ENCODE results near the gene SORCS1.
A peak's percentile ranks its signal among the peaks of the same experiment; 100 is the strongest.

The SORCS1 gene

DNA sequence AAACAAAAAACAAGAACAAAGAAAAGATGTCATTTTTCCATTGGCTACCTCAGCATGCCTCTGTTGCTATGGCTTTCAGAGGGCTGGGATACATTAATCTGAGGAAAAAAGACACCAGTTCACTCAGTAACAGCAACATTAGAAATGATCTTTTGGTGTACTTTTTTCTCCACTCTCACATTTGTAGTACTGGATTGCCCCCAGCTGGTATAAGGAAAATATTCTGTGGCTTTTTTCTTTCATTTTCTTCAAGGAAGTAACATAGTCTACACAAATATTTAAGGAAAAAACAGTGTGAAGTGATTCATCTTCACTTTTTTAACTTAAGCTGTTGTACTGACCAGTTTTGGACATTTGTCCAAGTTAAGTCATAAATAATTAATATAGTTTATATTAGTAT lies 482.3 kb downstream of the SORCS1 start:
- TF ChIP-seq, protein P1, sequence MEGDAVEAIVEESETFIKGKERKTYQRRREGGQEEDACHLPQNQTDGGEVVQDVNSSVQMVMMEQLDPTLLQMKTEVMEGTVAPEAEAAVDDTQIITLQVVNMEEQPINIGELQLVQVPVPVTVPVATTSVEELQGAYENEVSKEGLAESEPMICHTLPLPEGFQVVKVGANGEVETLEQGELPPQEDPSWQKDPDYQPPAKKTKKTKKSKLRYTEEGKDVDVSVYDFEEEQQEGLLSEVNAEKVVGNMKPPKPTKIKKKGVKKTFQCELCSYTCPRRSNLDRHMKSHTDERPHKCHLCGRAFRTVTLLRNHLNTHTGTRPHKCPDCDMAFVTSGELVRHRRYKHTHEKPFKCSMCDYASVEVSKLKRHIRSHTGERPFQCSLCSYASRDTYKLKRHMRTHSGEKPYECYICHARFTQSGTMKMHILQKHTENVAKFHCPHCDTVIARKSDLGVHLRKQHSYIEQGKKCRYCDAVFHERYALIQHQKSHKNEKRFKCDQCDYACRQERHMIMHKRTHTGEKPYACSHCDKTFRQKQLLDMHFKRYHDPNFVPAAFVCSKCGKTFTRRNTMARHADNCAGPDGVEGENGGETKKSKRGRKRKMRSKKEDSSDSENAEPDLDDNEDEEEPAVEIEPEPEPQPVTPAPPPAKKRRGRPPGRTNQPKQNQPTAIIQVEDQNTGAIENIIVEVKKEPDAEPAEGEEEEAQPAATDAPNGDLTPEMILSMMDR (IDR thresholded peaks at IDR 0.05; ENCODE audit: low read length) = peak; percentile 16; the same call in 1 of the 2 replicates
- no peak for TF ChIP-seq EZH2 (IDR thresholded peaks at IDR 0.05; ENCODE audit: borderline replicate concordance, low read length)
- Histone ChIP-seq H3K4me3 (ENCODE audit: low read depth, low read length, poor library complexity, severe bottlenecking) (no peak overlapping the region), H3K27ac (ENCODE audit: low read depth, low read length, poor library complexity, severe bottlenecking) (no peak overlapping the region), H2AFZ (ENCODE audit: low read length) (no peak overlapping the region), H3K36me3 (ENCODE audit: insufficient read depth, low read length) (no peaks in the 10 kb centered on the region), H3K27me3 (ENCODE audit: insufficient read depth, low read length) (no peaks in the 10 kb centered on the region), H3K79me2 (ENCODE audit: insufficient read depth, low read length) (no peaks in the 10 kb centered on the region), H3K9me3 (ENCODE audit: low read length) (no peaks in the 10 kb centered on the region), H3K9ac (ENCODE audit: low read length) (no peak overlapping the region), H3F3A (ENCODE audit: insufficient read depth, low read length) (no peaks in the 10 kb centered on the region), H3K4me2 (ENCODE audit: low read length) (no peak overlapping the region), H3K4me1 (ENCODE audit: insufficient read depth, low read length, severe bottlenecking) (no peaks in the 10 kb centered on the region), H4K20me1 (ENCODE audit: insufficient read depth, low read length) (no peaks in the 10 kb centered on the region), H3K9me2 (ENCODE audit: low read depth, low read length) (no peaks in the 10 kb centered on the region)

- no peak overlapping the region for H3K4me2 ChIP-seq (ENCODE audit: low read length)
- no peaks in the 10 kb centered on the region for H3K9me3 ChIP-seq (ENCODE audit: low read length)
- H3K9ac ChIP-seq (ENCODE audit: low read length) = no peak overlapping the region
- H3K27me3 ChIP-seq (ENCODE audit: insufficient read depth, low read length) = no peaks in the 10 kb centered on the region
- H2AFZ ChIP-seq (ENCODE audit: low read length) = no peak overlapping the region
- H4K20me1 ChIP-seq (ENCODE audit: insufficient read depth, low read length) = no peaks in the 10 kb centered on the region
- no peaks in the 10 kb centered on the region for H3K36me3 ChIP-seq (ENCODE audit: insufficient read depth, low read length)
- no peaks in the 10 kb centered on the region for H3F3A ChIP-seq (ENCODE audit: insufficient read depth, low read length)
- no peak overlapping the region for H3K27ac ChIP-seq (ENCODE audit: low read depth, low read length, poor library complexity, severe bottlenecking)
- no peaks in the 10 kb centered on the region for H3K9me2 ChIP-seq (ENCODE audit: low read depth, low read length)
- no peak overlapping the region for H3K4me3 ChIP-seq (ENCODE audit: low read depth, low read length, poor library complexity, severe bottlenecking)
- H3K79me2 ChIP-seq (ENCODE audit: insufficient read depth, low read length) = no peaks in the 10 kb centered on the region
- no peaks in the 10 kb centered on the region for H3K4me1 ChIP-seq (ENCODE audit: insufficient read depth, low read length, severe bottlenecking)
- no peak for TF ChIP-seq EZH2 (IDR thresholded peaks at IDR 0.05; ENCODE audit: borderline replicate concordance, low read length)
Measured at GRCh38 chr10:106680061-106680460, 484.4 kb downstream of the SORCS1 start.

DNA sequence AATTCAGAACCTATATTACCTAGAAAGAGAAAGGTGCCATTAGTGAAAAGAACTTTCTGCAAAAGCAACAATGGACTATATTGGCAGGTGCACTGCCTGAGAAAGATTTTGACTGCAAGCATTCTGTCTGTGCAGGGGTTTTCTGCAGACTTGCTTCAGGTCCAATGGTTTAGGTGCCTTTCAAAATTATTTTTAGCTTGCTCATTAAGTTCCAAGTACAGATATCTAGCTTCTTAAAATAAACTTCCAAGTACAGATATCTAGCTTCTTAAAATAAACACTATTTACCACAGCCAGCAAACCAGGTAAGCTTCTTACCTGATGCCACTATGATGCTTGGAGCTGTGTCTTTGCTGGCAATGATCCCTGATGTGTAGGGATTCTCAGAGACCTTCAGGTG lies 485.2 kb downstream of the SORCS1 start:
- no peaks in the 10 kb centered on the region for H3F3A ChIP-seq (ENCODE audit: insufficient read depth, low read length)
- no peak for TF ChIP-seq EZH2 (IDR thresholded peaks at IDR 0.05; ENCODE audit: borderline replicate concordance, low read length)
- TF ChIP-seq, protein P1 (IDR thresholded peaks at IDR 0.05; ENCODE audit: low read length) = no peak
- no peaks in the 10 kb centered on the region for H3K36me3 ChIP-seq (ENCODE audit: insufficient read depth, low read length)

GRCh38 chr10:106672517-106673175 lies 491.9 kb downstream of the SORCS1 start:
- Histone ChIP-seq H3K27ac (ENCODE audit: low read depth, low read length, poor library complexity, severe bottlenecking) (no peak overlapping the region), H3K36me3 (ENCODE audit: insufficient read depth, low read length) (no peaks in the 10 kb centered on the region), H3K4me3 (ENCODE audit: low read depth, low read length, poor library complexity, severe bottlenecking) (no peak overlapping the region), H2AFZ (ENCODE audit: low read length) (no peak overlapping the region), H3K27me3 (ENCODE audit: insufficient read depth, low read length) (no peaks in the 10 kb centered on the region), H3K9me3 (ENCODE audit: low read length) (no peaks in the 10 kb centered on the region), H3K9me2 (ENCODE audit: low read depth, low read length) (no peaks in the 10 kb centered on the region), H3K4me1 (ENCODE audit: insufficient read depth, low read length, severe bottlenecking) (no peaks in the 10 kb centered on the region), H3K79me2 (ENCODE audit: insufficient read depth, low read length) (no peaks in the 10 kb centered on the region), H4K20me1 (ENCODE audit: insufficient read depth, low read length) (no peaks in the 10 kb centered on the region), H3K9ac (ENCODE audit: low read length) (no peak overlapping the region), H3K4me2 (ENCODE audit: low read length) (no peak overlapping the region), H3F3A (ENCODE audit: insufficient read depth, low read length) (no peaks in the 10 kb centered on the region)
- TF ChIP-seq, protein P1 (IDR thresholded peaks at IDR 0.05; ENCODE audit: low read length) = no peak
- TF ChIP-seq EZH2 (IDR thresholded peaks at IDR 0.05; ENCODE audit: borderline replicate concordance, low read length) = no peak

More for the DNA sequence above, 485.2 kb downstream of the SORCS1 start:
- Histone ChIP-seq H3K4me1 (ENCODE audit: insufficient read depth, low read length, severe bottlenecking) (no peaks in the 10 kb centered on the region), H3K27me3 (ENCODE audit: insufficient read depth, low read length) (no peaks in the 10 kb centered on the region), H3K4me3 (ENCODE audit: low read depth, low read length, poor library complexity, severe bottlenecking) (no peak overlapping the region), H4K20me1 (ENCODE audit: insufficient read depth, low read length) (no peaks in the 10 kb centered on the region), H3K4me2 (ENCODE audit: low read length) (no peak overlapping the region), H3K79me2 (ENCODE audit: insufficient read depth, low read length) (no peaks in the 10 kb centered on the region), H3K9me2 (ENCODE audit: low read depth, low read length) (no peaks in the 10 kb centered on the region), H2AFZ (ENCODE audit: low read length) (no peak overlapping the region), H3K9me3 (ENCODE audit: low read length) (no peaks in the 10 kb centered on the region), H3K9ac (ENCODE audit: low read length) (no peak overlapping the region), H3K27ac (ENCODE audit: low read depth, low read length, poor library complexity, severe bottlenecking) (no peak overlapping the region)
